Activated T-cell treated with anti-CD3 and anti-CD28 coated beads for 24 hours (primary cell): Measurements from ENCODE around the gene ZC3H18.
A peak's percentile ranks its signal among the peaks of the same experiment; 100 is the strongest.

Experiments
- DNase-seq: peaks from one replicate; pipeline ENCODE4 v3.0.0-alpha.2; 2020; ENCODE audit warnings: low read depth

ZC3H18 gene

GRCh38 chr16:88549671-88550245 is 20.4 kb upstream of the ZC3H18 start:
- no peak for DNase-seq

GRCh38 chr16:88550246-88550661 is 19.9 kb upstream of the ZC3H18 start:
- no peak for DNase-seq

- DNase-seq = no peak
Observed at GRCh38 chr16:88552166-88552565, 18.0 kb upstream of the ZC3H18 start.

- no peak for DNase-seq
Observed at GRCh38 chr16:88552815-88553214, 17.4 kb upstream of the ZC3H18 start.

GRCh38 chr16:88553739-88554138 is 16.5 kb upstream of the ZC3H18 start:
- no peak for DNase-seq

- no peak for DNase-seq
Observed at GRCh38 chr16:88554711-88555264, 15.4 kb upstream of the ZC3H18 start.

- no peak for DNase-seq
Observed at GRCh38 chr16:88556294-88556988, 13.8 kb upstream of the ZC3H18 start.

GRCh38 chr16:88558457-88559442 is 11.5 kb upstream of the ZC3H18 start:
- no peak for DNase-seq

GRCh38 chr16:88560714-88561484 is 9.3 kb upstream of the ZC3H18 start:
- DNase-seq = no peak

GRCh38 chr16:88561485-88562359 is 8.5 kb upstream of the ZC3H18 start:
- DNase-seq = peak; percentile 40

- DNase-seq = peak; percentile 65
Observed at GRCh38 chr16:88566158-88566557, 4.0 kb upstream of the ZC3H18 start.

GRCh38 chr16:88568710-88569613 is 1.2 kb upstream of the ZC3H18 start:
- no peak for DNase-seq

GRCh38 chr16:88569614-88569984 is 604 bp upstream of the ZC3H18 start:
- no peak for DNase-seq

GRCh38 chr16:88570691-88571092 is 489 bp downstream of the ZC3H18 start:
- peak; percentile 26 for DNase-seq

- no peak for DNase-seq
Observed at GRCh38 chr16:88575251-88575650, 5.0 kb downstream of the ZC3H18 start.

- DNase-seq = no peak
Observed at GRCh38 chr16:88576307-88576706, 6.1 kb downstream of the ZC3H18 start.

GRCh38 chr16:88577166-88577565 is 7.0 kb downstream of the ZC3H18 start:
- DNase-seq = no peak

GRCh38 chr16:88578446-88579313 is 8.5 kb downstream of the ZC3H18 start:
- DNase-seq = no peak

- no peak for DNase-seq
Observed at GRCh38 chr16:88580371-88580770, 10.2 kb downstream of the ZC3H18 start.
